Measurements from ENCODE around the gene ELMO1. TPM values are rescaled to one million over a fixed set of nuclear protein-coding genes. Genes with fewer than 3 reads are reported as not detected.

The ELMO1 gene
- polyA plus RNA-seq, 1 donor (not counting 4 experiments of a cell fraction or from before 2014, with no cell fraction given), result not detected

DNA sequence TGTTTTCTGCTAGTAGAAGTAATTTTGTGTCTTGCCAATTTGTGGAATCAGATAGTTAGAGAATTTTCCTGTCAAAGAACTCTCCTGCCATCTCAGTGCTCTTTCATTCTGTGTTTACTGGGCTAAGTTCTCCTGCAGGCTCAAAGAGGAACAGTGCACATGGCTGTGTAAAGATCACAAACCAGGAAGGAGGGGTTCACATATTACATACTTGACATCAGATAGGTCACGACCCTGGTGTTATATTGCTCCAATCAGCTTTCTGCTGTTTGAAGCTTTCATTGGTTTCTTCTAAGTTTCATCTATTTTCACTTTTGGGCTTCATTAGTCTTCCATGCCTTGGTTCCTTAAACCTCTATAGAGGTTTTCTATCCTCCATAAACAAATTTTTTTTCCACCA, 13.5 kb upstream of the ELMO1 start:
- Histone ChIP-seq H3K36me3 (ENCODE audit: control insufficient read depth in 2 of 2, extremely low read depth in 1 of 2, insufficient read depth in 2 of 2, low read length in 2 of 2) (no peaks in the 10 kb centered on the region), H3K4me2 (ENCODE audit: control insufficient read depth, extremely low read depth, insufficient read depth, low read depth, low read length) (no peak overlapping the region), H3K9me1 (ENCODE audit: control insufficient read depth, extremely low read depth, insufficient read depth, low read length) (no peaks in the 10 kb centered on the region), H3K79me2 (ENCODE audit: control insufficient read depth, insufficient read depth, low read length) (no peaks in the 10 kb centered on the region), H3K4me1 (ENCODE audit: control insufficient read depth, extremely low read depth, insufficient read depth, low read length) (no peaks in the 10 kb centered on the region), H3K27ac (ENCODE audit: control insufficient read depth, insufficient read depth, low read length) (no peak overlapping the region), H3K9me3 (ENCODE audit: control insufficient read depth, low read depth, low read length) (no peaks in the 10 kb centered on the region), H3K27me3 (ENCODE audit: control insufficient read depth, extremely low read depth, insufficient read depth, low read length) (no peaks in the 10 kb centered on the region), H2AFZ (ENCODE audit: control insufficient read depth, low read length) (no peak overlapping the region), H3K4me3 (ENCODE audit: control insufficient read depth in 2 of 3, extremely low read depth in 1 of 3, insufficient read depth in 2 of 3, low read depth in 1 of 3, low read length in 3 of 3) (no peak overlapping the region), H3K9ac (ENCODE audit: control insufficient read depth, extremely low read depth, insufficient read depth, low read length) (no peak overlapping the region), H4K20me1 (ENCODE audit: control insufficient read depth, extremely low read depth, insufficient read depth, low read length) (no peaks in the 10 kb centered on the region)
- TF ChIP-seq CTCF (optimal IDR thresholded peaks at IDR 0.05 in 1 of 3, IDR thresholded peaks at IDR 0.05 in 1 of 3, conservative IDR thresholded peaks at IDR 0.05 in 1 of 3; ENCODE audit: extremely low read depth in 1 of 3, insufficient read depth in 2 of 3, low read length in 3 of 3) (no peak), EZH2 (IDR thresholded peaks at IDR 0.05; ENCODE audit: low read length) (no peak)
- DNase-seq (ENCODE audit: low read depth, low spot score) (no peak), FAIRE-seq (no peak)
- dilution Hi-C loops (cut with MboI; ENCODE audit: extremely low pct_ligation_motif_present, low sequenced_read_pairs), result no loop called here

- H3K27me3 ChIP-seq (ENCODE audit: control insufficient read depth, extremely low read depth, insufficient read depth, low read length), result no peaks in the 10 kb centered on the region
- no peaks in the 10 kb centered on the region for H3K79me2 ChIP-seq (ENCODE audit: control insufficient read depth, insufficient read depth, low read length)
- no peaks in the 10 kb centered on the region for H3K9me3 ChIP-seq (ENCODE audit: control insufficient read depth, low read depth, low read length)
- no peak overlapping the region for H3K4me2 ChIP-seq (ENCODE audit: control insufficient read depth, extremely low read depth, insufficient read depth, low read depth, low read length)
- H4K20me1 ChIP-seq (ENCODE audit: control insufficient read depth, extremely low read depth, insufficient read depth, low read length), result no peaks in the 10 kb centered on the region
- H3K9ac ChIP-seq (ENCODE audit: control insufficient read depth, extremely low read depth, insufficient read depth, low read length), result no peak overlapping the region
- no peaks in the 10 kb centered on the region for H3K9me1 ChIP-seq (ENCODE audit: control insufficient read depth, extremely low read depth, insufficient read depth, low read length)
- dilution Hi-C loops (cut with MboI; ENCODE audit: extremely low pct_ligation_motif_present, low sequenced_read_pairs), result no loop called here
- no peaks in the 10 kb centered on the region for H3K4me1 ChIP-seq (ENCODE audit: control insufficient read depth, extremely low read depth, insufficient read depth, low read length)
- H3K4me3 ChIP-seq (ENCODE audit: control insufficient read depth in 2 of 3, extremely low read depth in 1 of 3, insufficient read depth in 2 of 3, low read depth in 1 of 3, low read length in 3 of 3), result no peak overlapping the region
- DNase-seq (ENCODE audit: low read depth, low spot score) (no peak), FAIRE-seq (no peak)
- no peak overlapping the region for H3K27ac ChIP-seq (ENCODE audit: control insufficient read depth, insufficient read depth, low read length)
- H3K36me3 ChIP-seq (ENCODE audit: control insufficient read depth in 2 of 2, extremely low read depth in 1 of 2, insufficient read depth in 2 of 2, low read length in 2 of 2), result no peaks in the 10 kb centered on the region
- no peak overlapping the region for H2AFZ ChIP-seq (ENCODE audit: control insufficient read depth, low read length)
- TF ChIP-seq EZH2 (IDR thresholded peaks at IDR 0.05; ENCODE audit: low read length), result no peak
- TF ChIP-seq CTCF (optimal IDR thresholded peaks at IDR 0.05 in 1 of 3, IDR thresholded peaks at IDR 0.05 in 1 of 3, conservative IDR thresholded peaks at IDR 0.05 in 1 of 3; ENCODE audit: extremely low read depth in 1 of 3, insufficient read depth in 2 of 3, low read length in 3 of 3), result no peak
These were observed 6.4 kb upstream of the ELMO1 start for GRCh38 chr7:37455081-37455480.

Measured in keratinocyte (primary cell).